Cardiac fibroblast (primary cell): Measurements from ENCODE around the gene RNF39.

Experiments used
- DNase-seq, 2 donors: peaks; one replicate each; pipeline versions ENCODE4 v3.0.0 to v3.0.0-alpha.2; 2010; ENCODE audit warnings: low read depth in 2 of 2
- H3K4me3 ChIP-seq, 2 donors: replicated peaks in 1 of 2; 1 replicate in 1 of 2; 2 replicates in 1 of 2; pipeline ENCODE4 v1.5.1; 2011; ENCODE audit warnings: low read depth in 2 of 2, low read length in 2 of 2, mild to moderate bottlenecking in 2 of 2, moderate library complexity in 1 of 2
- TF ChIP-seq, protein P1 (sequence below): IDR thresholded peaks from one replicate; pipeline ENCODE4 v1.5.1; 2011; ENCODE audit warnings: low read depth, mild to moderate bottlenecking, low read length, inconsistent platforms

RNF39 gene

GRCh38 chr6:30074331-30075093 lies 1.1 kb downstream of the RNF39 start:
- TF ChIP-seq, protein P1, sequence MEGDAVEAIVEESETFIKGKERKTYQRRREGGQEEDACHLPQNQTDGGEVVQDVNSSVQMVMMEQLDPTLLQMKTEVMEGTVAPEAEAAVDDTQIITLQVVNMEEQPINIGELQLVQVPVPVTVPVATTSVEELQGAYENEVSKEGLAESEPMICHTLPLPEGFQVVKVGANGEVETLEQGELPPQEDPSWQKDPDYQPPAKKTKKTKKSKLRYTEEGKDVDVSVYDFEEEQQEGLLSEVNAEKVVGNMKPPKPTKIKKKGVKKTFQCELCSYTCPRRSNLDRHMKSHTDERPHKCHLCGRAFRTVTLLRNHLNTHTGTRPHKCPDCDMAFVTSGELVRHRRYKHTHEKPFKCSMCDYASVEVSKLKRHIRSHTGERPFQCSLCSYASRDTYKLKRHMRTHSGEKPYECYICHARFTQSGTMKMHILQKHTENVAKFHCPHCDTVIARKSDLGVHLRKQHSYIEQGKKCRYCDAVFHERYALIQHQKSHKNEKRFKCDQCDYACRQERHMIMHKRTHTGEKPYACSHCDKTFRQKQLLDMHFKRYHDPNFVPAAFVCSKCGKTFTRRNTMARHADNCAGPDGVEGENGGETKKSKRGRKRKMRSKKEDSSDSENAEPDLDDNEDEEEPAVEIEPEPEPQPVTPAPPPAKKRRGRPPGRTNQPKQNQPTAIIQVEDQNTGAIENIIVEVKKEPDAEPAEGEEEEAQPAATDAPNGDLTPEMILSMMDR: no peak
- no peak for DNase-seq
- H3K4me3 ChIP-seq: peak overlapping the region in 1 of 2 donors; percentile 8

GRCh38 chr6:30073489-30074235 lies 1.9 kb downstream of the RNF39 start:
- DNase-seq: no peak
- TF ChIP-seq, protein P1: no peak
- H3K4me3 ChIP-seq: no peak overlapping the region

- no peak for DNase-seq
- H3K4me3 ChIP-seq: no peak overlapping the region
- TF ChIP-seq, protein P1: no peak
Measured at GRCh38 chr6:30071858-30072257, 3.7 kb downstream of the RNF39 start.

- H3K4me3 ChIP-seq: peak overlapping the region; percentile 6 to 33
- DNase-seq: peak; percentile 48
- TF ChIP-seq, protein P1: no peak
Measured at GRCh38 chr6:30071081-30071818, 4.3 kb downstream of the RNF39 start.

DNA sequence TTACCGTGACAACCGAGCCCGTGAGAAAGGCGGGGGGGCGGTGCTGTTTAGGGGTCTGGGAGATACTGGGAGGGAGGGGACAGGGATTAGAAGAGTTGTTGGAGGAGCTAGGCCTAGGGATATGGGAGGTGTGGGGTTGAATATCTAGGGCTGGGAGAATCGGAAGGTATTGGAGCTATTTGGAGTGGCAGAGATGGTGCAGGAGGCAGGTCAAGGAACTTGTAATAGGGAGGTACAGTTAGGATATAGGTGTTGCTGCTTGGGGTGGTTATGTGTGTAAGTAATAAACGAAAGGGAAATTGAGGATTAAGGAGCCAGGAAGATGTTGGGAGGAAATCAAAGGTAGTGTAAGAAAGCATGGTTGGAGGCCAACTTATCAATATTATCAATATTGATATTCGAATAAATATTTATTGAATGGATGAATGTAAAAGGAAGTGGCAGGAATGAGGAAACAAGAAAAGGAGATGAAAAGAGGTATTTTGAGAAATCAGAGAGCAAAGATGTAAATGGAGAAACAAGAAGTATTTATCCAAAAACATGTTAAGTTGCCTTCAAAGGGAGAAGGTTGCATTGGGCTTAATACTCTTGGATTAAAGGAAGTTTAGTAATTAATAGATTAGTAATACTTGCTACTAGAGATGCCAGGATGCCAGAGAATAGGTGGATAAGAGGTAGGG lies 8.0 kb downstream of the RNF39 start:
- DNase-seq: no peak
- H3K4me3 ChIP-seq: peak overlapping the region; percentile 62 to 69
- TF ChIP-seq, protein P1: no peak
